ENCODE data around the gene SLIT1.

DNA sequence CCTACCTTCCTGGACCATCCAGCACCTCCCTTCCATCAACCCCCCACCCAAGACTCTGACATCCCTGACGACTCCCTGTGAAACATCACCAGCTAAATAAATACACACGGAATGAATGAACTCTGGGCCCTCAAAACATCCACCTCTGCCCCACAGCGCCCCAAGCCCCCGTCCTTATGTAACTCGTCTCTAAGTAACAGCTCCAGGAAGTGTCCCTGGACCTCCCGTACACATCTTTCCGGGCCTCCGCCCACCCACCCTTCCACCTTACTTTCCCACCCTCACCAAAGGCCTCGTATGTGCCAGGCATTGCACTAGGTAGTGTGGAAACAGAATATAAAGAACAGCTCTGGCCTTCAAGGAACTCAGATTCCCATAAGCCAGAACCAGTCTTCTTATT lies 27.7 kb upstream of the SLIT1 start:
- TF ChIP-seq POLR2AphosphoS5 (IDR thresholded peaks at IDR 0.05; ENCODE audit: borderline replicate concordance, low read depth, low read length): no peak
- no peak for TF ChIP-seq EZH2 (IDR thresholded peaks at IDR 0.05)

Measured in SK-N-MC (cell line).